ENCODE measurements around the gene SRGAP2C.
"Not testable (repeated sequence)": the region's sequence is repeated elsewhere in the genome, so short reads cannot be mapped to it uniquely, and the experiment has no call there.

The SRGAP2C gene

GRCh38 chr1:121269973-121270372, 85.2 kb downstream of the SRGAP2C start:
- not testable (repeated sequence) for H3K9me3 Mint-ChIP-seq; H3K36me3 Mint-ChIP-seq (ENCODE audit: low read depth); H3K4me3 Mint-ChIP-seq; H3K27ac Mint-ChIP-seq; DNase-seq; H3K4me1 Mint-ChIP-seq; H3K27me3 Mint-ChIP-seq (ENCODE audit: low read depth, poor library complexity)

- H3K4me3 Mint-ChIP-seq; H3K9me3 Mint-ChIP-seq; H3K36me3 Mint-ChIP-seq (ENCODE audit: low read depth); DNase-seq; H3K27ac Mint-ChIP-seq; H3K4me1 Mint-ChIP-seq; H3K27me3 Mint-ChIP-seq (ENCODE audit: low read depth, poor library complexity): not testable (repeated sequence)
These were observed 86.5 kb downstream of the SRGAP2C start for GRCh38 chr1:121271143-121271715.

GRCh38 chr1:121275435-121275834, 90.7 kb downstream of the SRGAP2C start:
- not testable (repeated sequence) for H3K9me3 Mint-ChIP-seq; H3K4me3 Mint-ChIP-seq; H3K36me3 Mint-ChIP-seq (ENCODE audit: low read depth); H3K4me1 Mint-ChIP-seq; DNase-seq; H3K27me3 Mint-ChIP-seq (ENCODE audit: low read depth, poor library complexity); H3K27ac Mint-ChIP-seq

- not testable (repeated sequence) for H3K27me3 Mint-ChIP-seq (ENCODE audit: low read depth, poor library complexity); H3K4me1 Mint-ChIP-seq; H3K36me3 Mint-ChIP-seq (ENCODE audit: low read depth); DNase-seq; H3K9me3 Mint-ChIP-seq; H3K27ac Mint-ChIP-seq; H3K4me3 Mint-ChIP-seq
These were observed 93.4 kb downstream of the SRGAP2C start for GRCh38 chr1:121278202-121278601.

- H3K36me3 Mint-ChIP-seq (ENCODE audit: low read depth); H3K27me3 Mint-ChIP-seq (ENCODE audit: low read depth, poor library complexity); DNase-seq; H3K27ac Mint-ChIP-seq; H3K9me3 Mint-ChIP-seq; H3K4me1 Mint-ChIP-seq; H3K4me3 Mint-ChIP-seq: not testable (repeated sequence)
These were observed 94.2 kb downstream of the SRGAP2C start for GRCh38 chr1:121278777-121279547.

GRCh38 chr1:121279548-121279898, 94.7 kb downstream of the SRGAP2C start:
- DNase-seq; H3K27me3 Mint-ChIP-seq (ENCODE audit: low read depth, poor library complexity); H3K4me1 Mint-ChIP-seq; H3K9me3 Mint-ChIP-seq; H3K4me3 Mint-ChIP-seq; H3K27ac Mint-ChIP-seq; H3K36me3 Mint-ChIP-seq (ENCODE audit: low read depth): not testable (repeated sequence)

GRCh38 chr1:121280699-121281317, 96.0 kb downstream of the SRGAP2C start:
- not testable (repeated sequence) for H3K4me3 Mint-ChIP-seq; H3K4me1 Mint-ChIP-seq; H3K9me3 Mint-ChIP-seq; DNase-seq; H3K27ac Mint-ChIP-seq; H3K36me3 Mint-ChIP-seq (ENCODE audit: low read depth); H3K27me3 Mint-ChIP-seq (ENCODE audit: low read depth, poor library complexity)

- not testable (repeated sequence) for H3K27me3 Mint-ChIP-seq (ENCODE audit: low read depth, poor library complexity); DNase-seq
These were observed 96.7 kb downstream of the SRGAP2C start for GRCh38 chr1:121281480-121281879.

GRCh38 chr1:121283587-121284180, 98.9 kb downstream of the SRGAP2C start:
- H3K4me1 Mint-ChIP-seq; H3K27ac Mint-ChIP-seq; DNase-seq; H3K9me3 Mint-ChIP-seq; H3K36me3 Mint-ChIP-seq (ENCODE audit: low read depth); H3K27me3 Mint-ChIP-seq (ENCODE audit: low read depth, poor library complexity); H3K4me3 Mint-ChIP-seq: not testable (repeated sequence)

More at GRCh38 chr1:121281480-121281879, 96.7 kb downstream of the SRGAP2C start:
- H3K9me3 Mint-ChIP-seq; H3K36me3 Mint-ChIP-seq (ENCODE audit: low read depth); H3K27ac Mint-ChIP-seq; H3K4me3 Mint-ChIP-seq; H3K4me1 Mint-ChIP-seq: not testable (repeated sequence)

GRCh38 chr1:121292590-121292989, 107.8 kb downstream of the SRGAP2C start:
- not testable (repeated sequence) for H3K27ac Mint-ChIP-seq; H3K4me1 Mint-ChIP-seq; H3K27me3 Mint-ChIP-seq (ENCODE audit: low read depth, poor library complexity); H3K4me3 Mint-ChIP-seq; DNase-seq; H3K9me3 Mint-ChIP-seq; H3K36me3 Mint-ChIP-seq (ENCODE audit: low read depth)

GRCh38 chr1:121293263-121294204, 108.8 kb downstream of the SRGAP2C start:
- H3K4me3 Mint-ChIP-seq; H3K36me3 Mint-ChIP-seq (ENCODE audit: low read depth); H3K27me3 Mint-ChIP-seq (ENCODE audit: low read depth, poor library complexity); H3K4me1 Mint-ChIP-seq; H3K9me3 Mint-ChIP-seq; DNase-seq; H3K27ac Mint-ChIP-seq: not testable (repeated sequence)

- H3K27me3 Mint-ChIP-seq (ENCODE audit: low read depth, poor library complexity); DNase-seq; H3K36me3 Mint-ChIP-seq (ENCODE audit: low read depth); H3K4me1 Mint-ChIP-seq; H3K9me3 Mint-ChIP-seq; H3K27ac Mint-ChIP-seq; H3K4me3 Mint-ChIP-seq: not testable (repeated sequence)
These were observed 109.4 kb downstream of the SRGAP2C start for GRCh38 chr1:121294205-121294570.

- H3K4me3 Mint-ChIP-seq; DNase-seq; H3K27me3 Mint-ChIP-seq (ENCODE audit: low read depth, poor library complexity); H3K27ac Mint-ChIP-seq; H3K4me1 Mint-ChIP-seq; H3K36me3 Mint-ChIP-seq (ENCODE audit: low read depth); H3K9me3 Mint-ChIP-seq: not testable (repeated sequence)
These were observed 111.8 kb downstream of the SRGAP2C start for GRCh38 chr1:121296563-121296962.

- H3K27ac Mint-ChIP-seq; H3K4me3 Mint-ChIP-seq; DNase-seq; H3K4me1 Mint-ChIP-seq; H3K27me3 Mint-ChIP-seq (ENCODE audit: low read depth, poor library complexity); H3K36me3 Mint-ChIP-seq (ENCODE audit: low read depth); H3K9me3 Mint-ChIP-seq: not testable (repeated sequence)
These were observed 113.8 kb downstream of the SRGAP2C start for GRCh38 chr1:121298529-121298928.

Data from nephron progenitor cell (in vitro differentiated cells).